Motor neuron (in vitro differentiated cells): ENCODE data around the gene PSPH. TPM values are rescaled to one million over a fixed set of nuclear protein-coding genes. Genes with fewer than 3 reads are reported as not detected.
A peak's percentile ranks its signal among the peaks of the same experiment; 100 is the strongest.
"Not testable (repeated sequence)": the region's sequence is repeated elsewhere in the genome, so short reads cannot be mapped to it uniquely, and the experiment has no call there.

Experiments
- ATAC-seq, 8 experiments: fragments of 200-7000 bp; cut with Tn5 transposase; replicated peaks in 6 of 8; 2 replicates each; pipeline ENCODE4 v1.8.0; 2021; ENCODE audit warnings: mild to moderate bottlenecking in 8 of 8, moderate library complexity in 8 of 8
- H3K27ac ChIP-seq, 2 donors: fragments of 250-450 bp; sonication (Bioruptor Pico); 2 replicates each; pipeline ENCODE4 v1.9.0; 2021; ENCODE audit warnings: antibody characterized with exemption in 2 of 2, mild to moderate bottlenecking in 2 of 2, moderate library complexity in 1 of 2
- H3K4me1 ChIP-seq, 2 donors: fragments of 250-450 bp; sonication (Bioruptor Pico); replicated peaks in 1 of 2; 2 replicates each; pipeline ENCODE4 v1.6.1; 2021; ENCODE audit warnings: antibody characterized with exemption in 2 of 2, mild to moderate bottlenecking in 2 of 2, moderate library complexity in 1 of 2
- H3K4me3 ChIP-seq, 5 donors: fragments of 250-450 bp; sonication (Bioruptor Pico); 2 replicates each; pipeline ENCODE4 v1.9.0; 2021; ENCODE audit warnings: antibody characterized with exemption in 5 of 5, mild to moderate bottlenecking in 5 of 5, moderate library complexity in 4 of 5
- WGBS, 10 experiments: fragments of 450-650 bp; shearing (Covaris generic); methylation state at CpG; one replicate each; pipeline ENCODE4 v1.0.0; 2022; 5-methylcytosine and 5-hydroxymethylcytosine counted together
- in situ Hi-C, 9 experiments: fragments of 400-800 bp; cut with MboI; loops; one replicate each; pipeline ENCODE4 v1.15.0; 2021; ENCODE audit warnings: low sequenced_read_pairs in 9 of 9, low pct_unique_long_range_greater_than_20kb in 2 of 9; ENCODE audit not compliant: unreplicated experiment in 9 of 9
- total RNA-seq, 8 experiments: library from RNA; unstranded; fragments of 300-600 nt; gene quantifications; 2 replicates each; pipeline versions ENCODE4 v1.2.3 to v1.2.4, GENCODE V29; 2022

The PSPH gene
- 10 to 100 TPM; 22.1 to 40.1 (median 26.2) TPM for total RNA-seq

- Histone ChIP-seq H3K27ac (peak within 1 kb of the TSS; percentile 93 to 98), H3K4me3 (peak within 1 kb of the TSS; percentile 63 to 99 (median 88)), H3K4me1 (peaks cover 19% of the 10 kb centered on the region in 2 donors)
- WGBS, 10 experiments, result 0 to 4% (median 0%) methylated on average over 4 to 15 of the region's 97 CpGs; no CpG with 5 or more reads in 5 of the 10 experiments
- in situ Hi-C loops, result loop anchor here in 1 of 9 experiments (25.0 kb wide), 1 partner anchor 414 kb away; no protein-coding TSS in a partner anchor
- ATAC-seq, result peak; percentile 87 to 97 (median 94)
Measured at GRCh38 chr7:56051339-56052191, at the start of gene PSPH, which contains the start of gene CCT6A. TSS of gene PSPH (minus strand) at chr7:56051444. CDS start at chr7:56021212, 30,232 bp downstream. TSS of gene CCT6A (plus strand) at chr7:56051765. CDS start at chr7:56051849, 84 bp downstream.

- H3K4me3 ChIP-seq, result no peak overlapping the region
- H3K4me1 ChIP-seq, result no peaks in the 10 kb centered on the region
- ATAC-seq, result no peak
- in situ Hi-C loops, result loop anchor here in 1 of 9 experiments (25.0 kb wide), 1 partner anchor 462 kb away; no protein-coding TSS in a partner anchor
- H3K27ac ChIP-seq, result no peak overlapping the region
- 50 to 100% (median 90%) methylated on average over 1 to 3 of the region's 3 CpGs; no CpG with 5 or more reads in 1 of the 10 experiments for WGBS, 10 experiments
Measured at GRCh38 chr7:56099653-56100052, 48.4 kb upstream of the PSPH start.

GRCh38 chr7:56098187-56099008, 47.2 kb upstream of the PSPH start:
- in situ Hi-C loops, result loop anchor here in 1 of 9 experiments (25.0 kb wide), 1 partner anchor 461 kb away; no protein-coding TSS in a partner anchor
- not testable (repeated sequence) for H3K4me1 ChIP-seq, H3K4me3 ChIP-seq, ATAC-seq, H3K27ac ChIP-seq
- WGBS, 10 experiments, result 71 to 100% (median 76%) methylated on average over 2 to 7 of the region's 8 CpGs; no CpG with 5 or more reads in 2 of the 10 experiments

DNA sequence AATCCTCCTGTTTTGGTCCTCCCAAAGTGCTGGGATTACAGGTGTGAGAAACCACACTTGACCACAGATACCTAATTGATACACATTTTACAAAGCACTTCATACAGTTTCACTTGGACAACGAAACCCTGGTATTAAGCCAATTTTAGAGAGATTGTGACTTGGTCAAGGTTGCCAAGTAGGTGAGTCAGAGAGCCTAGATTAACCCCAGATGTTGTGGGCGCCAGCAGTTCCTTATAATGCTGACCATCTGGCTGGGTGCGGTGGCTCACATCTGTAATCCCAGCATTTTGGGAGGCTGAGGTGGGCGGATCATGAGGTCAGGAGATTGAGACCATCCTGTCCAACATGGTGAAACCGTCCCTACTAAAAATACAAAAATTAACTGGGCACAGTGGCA, 46.5 kb upstream of the PSPH start:
- WGBS, 10 experiments, result 0 to 91% (median 73%) methylated on average over 1 to 5 of the region's 5 CpGs; no CpG with 5 or more reads in 2 of the 10 experiments
- Histone ChIP-seq H3K27ac (no peak overlapping the region), H3K4me3 (no peak overlapping the region), H3K4me1 (no peaks in the 10 kb centered on the region)
- in situ Hi-C loops, result loop anchor here in 1 of 9 experiments (25.0 kb wide), 1 partner anchor 460 kb away; no protein-coding TSS in a partner anchor
- peak in 3 of 8 experiments; percentile 3 to 69 (median 65) for ATAC-seq

- in situ Hi-C loops, result loop anchor here in 1 of 9 experiments (25.0 kb wide), 1 partner anchor 456 kb away; no protein-coding TSS in a partner anchor
- WGBS, 10 experiments, result 10 to 90% (median 60%) methylated on average over 1 to 11 of the region's 19 CpGs; no CpG with 5 or more reads in 1 of the 10 experiments
- ATAC-seq, result peak in 4 of 8 experiments; percentile 43 to 88 (median 84)
- Histone ChIP-seq H3K4me1 (no peaks in the 10 kb centered on the region), H3K4me3 (no peak within 1 kb of the TSS), H3K27ac (no peak within 1 kb of the TSS)
Measured at GRCh38 chr7:56092789-56093531, 41.7 kb upstream of the PSPH start, which contains the start of gene PHKG1. TSS of gene PHKG1 (minus strand) at chr7:56092952. CDS start at chr7:56088941, 4,011 bp downstream.

DNA sequence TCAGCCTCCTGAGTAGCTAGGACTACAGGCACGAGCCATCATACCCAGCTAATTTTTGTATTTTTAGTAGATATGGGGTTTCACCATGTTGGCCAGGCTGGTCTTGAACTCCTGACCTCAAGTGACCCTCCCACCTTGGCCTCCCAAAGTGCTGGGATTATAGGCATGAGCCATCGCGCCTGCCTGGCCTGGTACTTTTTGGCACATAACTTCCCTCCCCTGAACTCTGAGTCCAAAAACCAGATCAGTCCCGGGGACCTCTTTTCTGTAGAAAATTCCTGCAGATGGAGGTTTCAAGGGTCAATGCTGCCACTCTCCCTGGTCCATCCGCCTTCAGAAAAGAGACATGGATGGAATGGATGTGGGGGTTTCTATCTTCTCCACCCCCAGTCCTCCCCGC, 41.1 kb upstream of the PSPH start:
- in situ Hi-C loops, result loop anchor here in 1 of 9 experiments (25.0 kb wide), 1 partner anchor 455 kb away; no protein-coding TSS in a partner anchor
- not testable (repeated sequence) for H3K27ac ChIP-seq, H3K4me1 ChIP-seq, ATAC-seq, H3K4me3 ChIP-seq
- 0 to 100% (median 92%) methylated on average over 1 to 5 of the region's 6 CpGs; no CpG with 5 or more reads in 4 of the 10 experiments for WGBS, 10 experiments

- peak in 4 of 8 experiments; percentile 6 to 79 (median 17) for ATAC-seq
- in situ Hi-C loops, result loop anchor here in 1 of 9 experiments (25.0 kb wide), 1 partner anchor 454 kb away; no protein-coding TSS in a partner anchor
- Histone ChIP-seq H3K27ac (no peak overlapping the region), H3K4me1 (no peaks in the 10 kb centered on the region), H3K4me3 (no peak overlapping the region)
- 47 to 100% (median 100%) methylated on average over 1 to 3 of the region's 3 CpGs; no CpG with 5 or more reads in 5 of the 10 experiments for WGBS, 10 experiments
Measured at GRCh38 chr7:56091591-56091990, 40.3 kb upstream of the PSPH start.

- H3K27ac ChIP-seq, result no peak overlapping the region
- WGBS, 10 experiments, result 90 to 100% (median 98%) methylated on average over 1 to 8 of the region's 16 CpGs; no CpG with 5 or more reads in 6 of the 10 experiments
- ATAC-seq, result no peak
- in situ Hi-C loops, result loop anchor here in 1 of 9 experiments (25.0 kb wide), 1 partner anchor 450 kb away; no protein-coding TSS in a partner anchor
- no peaks in the 10 kb centered on the region for H3K4me1 ChIP-seq
- no peak overlapping the region for H3K4me3 ChIP-seq
Measured at GRCh38 chr7:56087445-56087844, 36.2 kb upstream of the PSPH start.

DNA sequence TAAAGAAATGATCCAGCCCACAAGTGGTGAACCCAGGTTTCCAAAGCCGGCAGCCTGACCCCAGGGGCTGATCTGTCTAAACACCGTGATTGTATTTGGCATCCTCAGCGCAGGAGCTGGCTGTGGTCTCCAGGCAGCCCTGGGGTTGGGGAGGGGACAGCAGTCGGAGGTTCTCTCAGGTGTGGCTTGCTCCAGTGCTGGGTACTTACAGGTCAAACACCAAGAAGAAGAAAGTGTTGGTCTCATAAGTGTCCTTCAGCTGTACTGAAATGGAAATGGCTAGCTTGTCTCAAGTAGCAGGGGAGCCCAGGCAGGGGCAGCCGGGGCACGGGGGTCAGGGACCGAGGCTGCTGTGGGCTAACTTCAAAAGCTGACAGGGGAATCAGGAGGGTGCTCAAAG, 35.5 kb upstream of the PSPH start:
- ATAC-seq, result no peak
- WGBS, 10 experiments, result 74 to 96% (median 86%) methylated on average over 1 to 6 of the region's 7 CpGs; no CpG with 5 or more reads in 6 of the 10 experiments

DNA sequence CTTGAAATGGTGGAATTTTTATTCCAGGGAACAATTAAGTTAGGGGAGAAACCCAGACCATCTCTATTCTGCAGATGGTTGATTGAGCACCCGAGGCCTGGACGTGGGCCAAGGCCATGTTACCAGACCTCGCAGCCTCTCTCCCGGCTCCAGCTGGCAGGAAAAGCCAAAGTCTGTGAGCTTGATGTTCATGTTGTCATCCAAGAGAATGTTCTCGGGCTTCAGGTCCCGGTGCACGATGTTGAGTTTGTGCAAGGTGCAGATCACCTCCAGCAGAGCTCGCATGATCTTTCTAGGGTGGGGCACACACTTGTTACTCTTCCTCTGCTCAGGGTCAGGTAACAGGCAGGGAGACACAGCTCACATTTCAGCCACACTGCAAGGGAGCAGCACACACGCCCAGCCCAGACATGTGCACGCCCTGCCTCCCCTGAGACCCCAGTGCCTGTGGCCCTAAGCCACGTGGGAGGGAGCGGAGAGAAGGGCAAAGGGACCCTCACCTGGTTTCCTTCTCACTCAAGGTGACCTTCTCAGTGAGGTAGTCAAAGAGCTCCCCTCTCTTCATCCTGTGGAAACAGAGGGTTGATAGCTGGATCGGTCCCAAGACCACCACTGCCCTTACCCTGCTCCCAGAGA, 32.0 kb upstream of the PSPH start:
- ATAC-seq, result peak in 3 of 8 experiments; percentile 39 to 45 (median 44)
- H3K4me1 ChIP-seq, result no peaks in the 10 kb centered on the region
- no peak overlapping the region for H3K27ac ChIP-seq
- no peak overlapping the region for H3K4me3 ChIP-seq
- in situ Hi-C loops, result loop anchor here in 1 of 9 experiments (25.0 kb wide), 1 partner anchor 446 kb away; no protein-coding TSS in a partner anchor
- WGBS, 10 experiments, result 22 to 100% (median 94%) methylated on average over 1 to 6 of the region's 13 CpGs; no CpG with 5 or more reads in 4 of the 10 experiments

More for the DNA sequence above, 35.5 kb upstream of the PSPH start:
- Histone ChIP-seq H3K27ac (no peak overlapping the region), H3K4me3 (no peak overlapping the region), H3K4me1 (no peaks in the 10 kb centered on the region)
- in situ Hi-C loops, result loop anchor here in 1 of 9 experiments (25.0 kb wide), 1 partner anchor 449 kb away; no protein-coding TSS in a partner anchor
